DND-41 (cell line): ENCODE data around the gene KCNT2.

Experiments
- ATAC-seq: fragments of 200-7000 bp; cut with Tn5 transposase; 3 replicates; pipeline ENCODE4 v1.9.1; 2021; ENCODE audit warnings: low read depth; ENCODE audit not compliant: insufficient read depth
- DNase-seq: peaks from one replicate; pipeline ENCODE4 v3.0.0-alpha.2; 2020
- H2AFZ ChIP-seq: 2 replicates; pipeline ENCODE4 v1.6.0; 2012; ENCODE audit warnings: low read depth, low read length
- H3K27ac ChIP-seq: 2 replicates; pipeline ENCODE4 v1.5.1; 2012; ENCODE audit warnings: low read length, inconsistent platforms
- H3K27me3 ChIP-seq: fragments of 200-600 bp; sonication (generic); 2 replicates; pipeline ENCODE4 v1.6.0; 2012; ENCODE audit warnings: low read length, mild to moderate bottlenecking, inconsistent platforms; ENCODE audit not compliant: insufficient read depth, poor library complexity
- H3K36me3 ChIP-seq: 2 replicates; pipeline ENCODE4 v1.5.1; 2012; ENCODE audit warnings: low read length, inconsistent platforms; ENCODE audit not compliant: insufficient read depth
- H3K4me1 ChIP-seq: 2 replicates; pipeline ENCODE4 v1.5.1; 2012; ENCODE audit warnings: mild to moderate bottlenecking, low read length; ENCODE audit not compliant: insufficient read depth
- H3K4me2 ChIP-seq: 2 replicates; pipeline ENCODE4 v1.6.0; 2012; ENCODE audit warnings: mild to moderate bottlenecking, moderate library complexity, low read length, inconsistent platforms; ENCODE audit not compliant: insufficient read depth
- H3K4me3 ChIP-seq, 2 experiments: fragments of 200-600 bp in 1 of 2; shearing (Covaris generic) in 1 of 2; 2 replicates each; pipeline ENCODE4 v1.5.1; 2012 to 2016; ENCODE audit warnings: inconsistent platforms in 2 of 2, low read length in 2 of 2, mild to moderate bottlenecking in 2 of 2, low read depth in 1 of 2, moderate library complexity in 1 of 2
- H3K79me2 ChIP-seq: 2 replicates; pipeline ENCODE4 v1.6.0; 2012; ENCODE audit warnings: low read length, inconsistent platforms; ENCODE audit not compliant: insufficient read depth
- H3K9ac ChIP-seq: 2 replicates; pipeline ENCODE4 v1.6.0; 2012; ENCODE audit warnings: low read depth, mild to moderate bottlenecking, inconsistent platforms, low read length, moderate library complexity
- H3K9me3 ChIP-seq: 2 replicates; pipeline ENCODE4 v1.5.1; 2012; ENCODE audit warnings: low read length, moderate library complexity, mild to moderate bottlenecking, inconsistent platforms; ENCODE audit not compliant: insufficient read depth, severe bottlenecking
- H4K20me1 ChIP-seq: 2 replicates; pipeline ENCODE4 v1.6.0; 2012; ENCODE audit warnings: low read length; ENCODE audit not compliant: insufficient read depth
- CTCF ChIP-seq: IDR thresholded peaks from 2 replicates; pipeline ENCODE4 v1.5.1; 2012; ENCODE audit warnings: borderline replicate concordance, low read length, moderate library complexity, mild to moderate bottlenecking; ENCODE audit not compliant: poor library complexity, severe bottlenecking; ENCODE audit errors: extremely low read depth
- EZH2 ChIP-seq: IDR thresholded peaks from 3 replicates; pipeline ENCODE4 v1.6.1; 2012; ENCODE audit warnings: borderline replicate concordance, low read depth, mild to moderate bottlenecking, moderate library complexity, low read length, inconsistent platforms; ENCODE audit not compliant: severe bottlenecking

KCNT2 gene

GRCh38 chr1:196407358-196408051 is 200.7 kb downstream of the KCNT2 start:
- ATAC-seq, result no peak
- Histone ChIP-seq H3K4me1 (no peaks in the 10 kb centered on the region), H3K4me2 (no peak overlapping the region), H2AFZ (no peak overlapping the region), H3K27me3 (no peaks in the 10 kb centered on the region), H3K9me3 (no peaks in the 10 kb centered on the region), H3K27ac (no peak overlapping the region), H4K20me1 (no peaks in the 10 kb centered on the region), H3K79me2 (no peaks in the 10 kb centered on the region), H3K4me3 (no peak overlapping the region), H3K9ac (no peak overlapping the region), H3K36me3 (no peaks in the 10 kb centered on the region)
- DNase-seq, result no peak
- no peak for TF ChIP-seq CTCF
- TF ChIP-seq EZH2, result no peak

GRCh38 chr1:196405839-196406238 is 202.4 kb downstream of the KCNT2 start:
- Histone ChIP-seq H3K27me3 (no peaks in the 10 kb centered on the region), H3K27ac (no peak overlapping the region), H3K9me3 (no peaks in the 10 kb centered on the region), H3K4me3 (no peak overlapping the region), H2AFZ (no peak overlapping the region), H3K9ac (no peak overlapping the region), H3K4me2 (no peak overlapping the region), H3K79me2 (no peaks in the 10 kb centered on the region), H3K36me3 (no peaks in the 10 kb centered on the region), H3K4me1 (peaks cover 4% of the 10 kb centered on the region), H4K20me1 (no peaks in the 10 kb centered on the region)
- no peak for DNase-seq
- no peak for TF ChIP-seq CTCF
- TF ChIP-seq EZH2, result no peak
- ATAC-seq, result no peak

GRCh38 chr1:196403803-196404690 is 204.2 kb downstream of the KCNT2 start:
- H3K36me3 ChIP-seq, result no peaks in the 10 kb centered on the region
- H3K9me3 ChIP-seq, result no peaks in the 10 kb centered on the region
- no peak overlapping the region for H3K4me2 ChIP-seq
- H3K27me3 ChIP-seq, result no peaks in the 10 kb centered on the region
- ATAC-seq (no peak), DNase-seq (no peak)
- H3K9ac ChIP-seq, result no peak overlapping the region
- no peak overlapping the region for H3K4me3 ChIP-seq
- no peaks in the 10 kb centered on the region for H4K20me1 ChIP-seq
- no peak for TF ChIP-seq CTCF
- TF ChIP-seq EZH2, result no peak
- H2AFZ ChIP-seq, result no peak overlapping the region
- H3K79me2 ChIP-seq, result no peaks in the 10 kb centered on the region
- peaks cover 10% of the 10 kb centered on the region for H3K4me1 ChIP-seq
- no peak overlapping the region for H3K27ac ChIP-seq
